Mesenchymal stem cell (in vitro differentiated cells and primary cell): ENCODE results near the gene ACSS1.

ENCODE experiments used
- DNase-seq: peaks from one replicate; pipeline ENCODE4 v3.0.0-alpha.2; 2013
- H2AFZ ChIP-seq: one replicate; pipeline ENCODE4 v1.6.1; 2013; ENCODE audit warnings: low read depth, mild to moderate bottlenecking, control low read depth, inconsistent platforms, low read length, moderate library complexity
- H2AK5ac ChIP-seq: 2 replicates; pipeline ENCODE4 v1.6.1; 2013; ENCODE audit warnings: low read length, moderate library complexity, mild to moderate bottlenecking, inconsistent platforms; ENCODE audit not compliant: severe bottlenecking
- H2BK120ac ChIP-seq: one replicate; pipeline ENCODE4 v1.6.1; 2013; ENCODE audit warnings: low read depth, mild to moderate bottlenecking, inconsistent platforms, low read length, moderate library complexity
- H2BK12ac ChIP-seq, 2 experiments: one replicate each; pipeline ENCODE4 v1.6.1; 2013; ENCODE audit warnings: inconsistent platforms in 2 of 2, low read length in 2 of 2, mild to moderate bottlenecking in 2 of 2, moderate library complexity in 2 of 2, control low read depth in 1 of 2
- H2BK15ac ChIP-seq: one replicate; pipeline ENCODE4 v1.6.1; 2013; ENCODE audit warnings: mild to moderate bottlenecking, low read depth, inconsistent platforms; ENCODE audit not compliant: poor library complexity, severe bottlenecking
- H2BK5ac ChIP-seq: 2 replicates; pipeline ENCODE4 v1.6.1; 2013; ENCODE audit warnings: low read depth, mild to moderate bottlenecking, low read length, control low read depth, inconsistent platforms; ENCODE audit not compliant: poor library complexity, severe bottlenecking
- H3K14ac ChIP-seq, 2 experiments: one replicate each; pipeline ENCODE4 v1.6.1; 2013; ENCODE audit warnings: inconsistent platforms in 2 of 2, low read length in 2 of 2, control low read depth in 1 of 2, mild to moderate bottlenecking in 1 of 2, moderate library complexity in 1 of 2
- H3K18ac ChIP-seq, 2 experiments: one replicate each; pipeline ENCODE4 v1.6.1; 2013; ENCODE audit warnings: inconsistent platforms in 2 of 2, low read length in 2 of 2, control low read depth in 1 of 2, low read depth in 1 of 2, mild to moderate bottlenecking in 1 of 2
- H3K23ac ChIP-seq, 2 experiments: one replicate each; pipeline ENCODE4 v1.6.1; 2013; ENCODE audit warnings: inconsistent platforms in 2 of 2, low read length in 2 of 2, mild to moderate bottlenecking in 2 of 2, moderate library complexity in 2 of 2, control low read depth in 1 of 2
- H3K27ac ChIP-seq: 2 replicates; pipeline ENCODE4 v1.5.1; 2013; ENCODE audit warnings: mild to moderate bottlenecking, moderate library complexity, low read length, control low read depth, inconsistent platforms; ENCODE audit not compliant: poor library complexity, severe bottlenecking
- H3K27me3 ChIP-seq, 2 experiments: 2 replicates each; pipeline versions ENCODE4 v1.6.1 to v1.7.0; 2013; ENCODE audit warnings: low read length in 2 of 2, mild to moderate bottlenecking in 2 of 2, moderate library complexity in 2 of 2, control low read depth in 1 of 2, inconsistent platforms in 1 of 2; ENCODE audit not compliant: control insufficient read depth in 1 of 2, insufficient read depth in 1 of 2
- H3K36me3 ChIP-seq, 2 experiments: 2 replicates each; pipeline versions ENCODE4 v1.6.1 to v1.7.0; 2013; ENCODE audit warnings: low read length in 2 of 2, control low read depth in 1 of 2, inconsistent platforms in 1 of 2, low read depth in 1 of 2, mild to moderate bottlenecking in 1 of 2; ENCODE audit not compliant: insufficient read depth in 2 of 2, control insufficient read depth in 1 of 2
- H3K4ac ChIP-seq, 2 experiments: one replicate each; pipeline ENCODE4 v1.6.1; 2013; ENCODE audit warnings: inconsistent platforms in 2 of 2, low read length in 2 of 2, mild to moderate bottlenecking in 2 of 2, moderate library complexity in 2 of 2, control low read depth in 1 of 2, low read depth in 1 of 2
- H3K4me1 ChIP-seq: 2 replicates; pipeline ENCODE4 v1.6.1; 2013; ENCODE audit warnings: low read depth, low read length, control low read depth; ENCODE audit not compliant: control insufficient read depth, insufficient read depth
- H3K4me2 ChIP-seq: 2 replicates; pipeline ENCODE4 v1.6.1; 2013; ENCODE audit warnings: low read length, mild to moderate bottlenecking, inconsistent platforms; ENCODE audit not compliant: poor library complexity, severe bottlenecking
- H3K4me3 ChIP-seq, 2 experiments: 2 replicates each; pipeline versions ENCODE4 v1.5.1 to v1.7.0; 2013; ENCODE audit warnings: low read length in 2 of 2, mild to moderate bottlenecking in 2 of 2, control low read depth in 1 of 2, low read depth in 1 of 2; ENCODE audit not compliant: insufficient read depth in 1 of 2
- H3K79me1 ChIP-seq: replicated peaks from 2 replicates; pipeline ENCODE4 v1.6.1; 2013; ENCODE audit warnings: mild to moderate bottlenecking, control low read depth, low read length, inconsistent platforms; ENCODE audit not compliant: poor library complexity, severe bottlenecking
- H3K9ac ChIP-seq: 2 replicates; pipeline ENCODE4 v1.7.0; 2013; ENCODE audit warnings: mild to moderate bottlenecking, low read length, moderate library complexity
- H3K9me3 ChIP-seq: 2 replicates; pipeline ENCODE4 v1.7.0; 2013; ENCODE audit warnings: mild to moderate bottlenecking, low read length; ENCODE audit not compliant: control insufficient read depth
- H4K8ac ChIP-seq: one replicate; pipeline ENCODE4 v1.6.1; 2013; ENCODE audit warnings: inconsistent platforms, mild to moderate bottlenecking, low read length, moderate library complexity
- H4K91ac ChIP-seq: one replicate; pipeline ENCODE4 v1.6.1; 2013; ENCODE audit warnings: mild to moderate bottlenecking, low read length, inconsistent platforms
- WGBS: methylation state at CpG from one replicate; pipeline ENCODE4 v1.1.7; 2013; ENCODE audit warnings: mixed read lengths; 5-methylcytosine and 5-hydroxymethylcytosine counted together

ACSS1 gene

DNA sequence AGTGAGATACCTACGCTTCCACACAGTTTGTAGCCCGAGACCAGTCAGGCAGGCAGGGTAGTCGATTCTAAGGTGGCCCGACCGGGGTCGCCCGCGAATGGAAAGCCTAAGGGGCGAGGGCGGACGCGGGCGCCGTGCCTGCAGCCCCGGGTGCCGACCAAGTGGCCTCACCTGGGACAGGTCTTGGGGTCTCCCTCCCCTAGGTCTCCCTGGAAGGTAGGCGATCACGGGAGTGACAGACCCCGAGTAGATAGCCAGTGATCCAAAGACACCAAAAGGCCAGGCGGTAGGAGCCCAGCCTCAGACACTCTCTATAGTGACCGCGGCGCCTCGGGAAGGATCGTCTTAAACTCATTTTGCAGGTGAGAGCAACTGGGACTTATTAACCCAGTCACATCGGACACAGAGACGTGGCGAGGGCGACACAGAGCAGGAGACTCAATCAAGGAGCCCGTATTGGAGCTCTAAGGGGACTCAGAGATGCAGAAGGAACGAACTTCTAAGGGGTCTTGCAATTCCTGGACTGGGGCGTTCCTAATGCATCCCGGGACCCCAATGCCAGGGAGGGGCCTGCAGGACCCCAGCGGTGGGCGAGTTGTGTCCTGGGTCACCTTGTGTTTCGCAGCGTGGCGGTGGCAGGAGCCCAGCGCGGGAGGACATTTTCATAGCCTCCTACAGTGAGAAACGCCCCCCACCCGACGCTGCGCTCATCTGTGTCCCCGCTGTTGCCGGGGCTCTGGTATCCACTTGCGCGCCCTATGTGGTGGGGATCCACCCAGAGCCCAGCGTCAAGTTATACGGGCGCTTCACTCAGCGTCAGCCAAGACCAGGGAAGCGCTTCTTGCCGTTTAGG, 26.1 kb upstream of the ACSS1 start:
- H3K14ac ChIP-seq: no peak overlapping the region
- peaks cover 12% of the 10 kb centered on the region for H3K4me1 ChIP-seq
- no peak overlapping the region for H3K23ac ChIP-seq
- WGBS: 15% methylated on average over 54 of the region's 54 CpGs
- H3K27ac ChIP-seq: no peak overlapping the region
- H3K4ac ChIP-seq: no peak overlapping the region
- peak overlapping the region in 1 of 2 experiments; percentile 53 for H3K4me3 ChIP-seq
- no peak overlapping the region for H2BK5ac ChIP-seq
- peaks cover 92 to 99% of the 10 kb centered on the region in 2 experiments for H3K27me3 ChIP-seq
- no peak for DNase-seq
- H4K91ac ChIP-seq: no peak overlapping the region
- H2BK15ac ChIP-seq: no peak overlapping the region
- no peaks in the 10 kb centered on the region for H3K9me3 ChIP-seq
- no peak overlapping the region for H4K8ac ChIP-seq
- no peaks in the 10 kb centered on the region for H3K79me1 ChIP-seq
- no peak overlapping the region for H2BK12ac ChIP-seq
- no peak overlapping the region for H2AFZ ChIP-seq
- H3K18ac ChIP-seq: no peak overlapping the region
- H3K36me3 ChIP-seq: no peaks in the 10 kb centered on the region
- no peak overlapping the region for H3K4me2 ChIP-seq
- H2BK120ac ChIP-seq: no peak overlapping the region
- no peak overlapping the region for H3K9ac ChIP-seq
- no peak overlapping the region for H2AK5ac ChIP-seq

DNA sequence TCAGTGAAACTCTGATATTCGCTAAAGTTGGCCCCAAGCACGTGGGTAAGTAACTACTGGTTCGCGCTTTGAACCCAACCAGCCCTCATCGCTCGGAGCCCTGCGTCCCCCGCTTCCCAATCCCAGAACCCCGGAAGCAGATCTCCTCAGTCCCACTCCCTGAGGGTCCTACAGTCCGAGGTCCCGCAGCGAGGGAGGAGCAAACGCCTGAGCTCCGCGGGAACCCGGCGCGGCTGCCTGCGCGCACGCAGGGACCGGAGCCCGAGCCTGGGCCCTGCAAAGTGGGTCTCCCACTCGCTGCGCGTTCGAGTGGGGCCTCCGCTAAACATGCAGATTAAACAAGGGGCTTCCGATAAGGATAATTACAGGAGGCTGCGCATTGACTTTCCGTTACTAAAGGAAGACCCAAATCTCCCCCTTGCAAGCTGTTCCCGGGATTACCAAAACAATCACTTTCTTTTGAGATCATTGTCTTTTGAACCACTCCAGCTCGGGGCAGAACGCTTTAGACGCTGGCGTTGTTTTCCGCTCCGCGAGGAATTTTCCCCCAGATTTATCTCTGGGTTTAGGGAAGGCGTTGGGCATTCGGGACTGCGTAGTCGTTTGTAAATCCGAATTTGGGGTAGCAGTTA, 25.3 kb upstream of the ACSS1 start:
- Histone ChIP-seq H2BK15ac (no peak overlapping the region), H2BK5ac (no peak overlapping the region), H3K36me3 (no peaks in the 10 kb centered on the region), H3K4me2 (no peak overlapping the region), H2AFZ (no peak overlapping the region), H2AK5ac (no peak overlapping the region), H3K79me1 (no peaks in the 10 kb centered on the region), H3K27me3 (peaks cover 93 to 99% of the 10 kb centered on the region in 2 experiments), H2BK12ac (no peak overlapping the region), H2BK120ac (no peak overlapping the region), H3K14ac (no peak overlapping the region), H3K23ac (no peak overlapping the region), H3K4me3 (peak overlapping the region in 1 of 2 experiments; percentile 53), H4K91ac (no peak overlapping the region), H3K27ac (no peak overlapping the region), H3K18ac (no peak overlapping the region), H4K8ac (no peak overlapping the region), H3K4me1 (peaks cover 12% of the 10 kb centered on the region), H3K9me3 (no peaks in the 10 kb centered on the region), H3K9ac (no peak overlapping the region), H3K4ac (no peak overlapping the region)
- 9% methylated on average over 44 of the region's 44 CpGs for WGBS
- no peak for DNase-seq

- no peak for DNase-seq
- H3K9me3 ChIP-seq: no peaks in the 10 kb centered on the region
Observed at GRCh38 chr20:25082498-25082873, 24.5 kb upstream of the ACSS1 start.

DNA sequence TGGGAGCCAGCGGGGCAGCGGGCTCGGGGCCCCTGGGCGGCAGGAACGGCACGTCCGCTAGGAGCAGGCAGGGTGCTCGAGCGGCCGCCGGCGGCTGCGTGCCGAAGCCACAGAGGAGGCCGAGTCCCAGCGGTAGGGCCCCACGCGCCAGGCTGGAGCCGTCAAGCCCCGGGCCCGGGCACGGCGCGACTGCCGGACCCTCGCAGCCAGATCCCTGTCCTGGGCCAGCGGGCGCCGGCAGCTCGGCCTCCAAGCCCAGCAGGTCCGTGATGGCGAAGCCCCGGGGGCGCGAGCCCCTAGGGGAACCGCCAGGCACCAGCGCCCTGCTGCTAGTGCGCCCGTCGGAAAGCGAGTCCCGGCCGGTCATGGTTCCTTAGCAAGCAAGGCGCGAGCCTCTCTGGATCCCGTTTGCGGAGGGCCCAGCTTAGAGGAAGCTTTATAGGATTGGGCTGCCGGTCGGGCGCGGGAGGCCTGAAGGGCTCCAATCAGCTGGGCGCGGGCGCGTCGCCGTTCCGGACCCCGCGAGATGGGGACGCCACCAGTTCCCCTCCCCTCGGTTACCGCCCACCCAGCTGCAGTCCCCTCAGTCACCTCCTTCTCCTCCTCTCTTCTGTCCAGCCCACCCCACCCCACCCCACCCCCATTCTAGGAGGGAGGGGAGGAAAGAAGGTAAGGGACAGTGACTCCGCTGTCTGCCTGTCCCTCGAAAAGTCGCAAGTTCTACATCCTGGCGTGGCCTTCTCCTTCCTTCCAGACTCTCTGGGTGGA, 24.0 kb upstream of the ACSS1 start, which contains the start of gene VSX1:
VSX1 (minus strand) TSS at position 412 of the 768 bp plus-strand sequence; CDS start at position 367, 45 bp downstream.
- Histone ChIP-seq H2BK12ac (no peak within 1 kb of the TSS), H2BK5ac (no peak within 1 kb of the TSS), H3K27me3 (peaks cover 92 to 98% of the 10 kb centered on the region in 2 experiments), H3K18ac (no peak within 1 kb of the TSS), H3K23ac (no peak within 1 kb of the TSS), H2AFZ (no peak within 1 kb of the TSS), H3K9ac (no peak within 1 kb of the TSS), H3K36me3 (no peaks in the 10 kb centered on the region), H3K9me3 (no peaks in the 10 kb centered on the region), H2BK15ac (no peak within 1 kb of the TSS), H3K4me1 (peaks cover 17% of the 10 kb centered on the region), H2AK5ac (no peak within 1 kb of the TSS), H2BK120ac (no peak within 1 kb of the TSS), H4K91ac (no peak within 1 kb of the TSS), H3K4ac (no peak within 1 kb of the TSS), H3K14ac (no peak within 1 kb of the TSS), H3K27ac (no peak within 1 kb of the TSS), H3K79me1 (no peaks in the 10 kb centered on the region), H3K4me3 (peak within 1 kb of the TSS in 1 of 2 experiments; percentile 15), H3K4me2 (no peak within 1 kb of the TSS), H4K8ac (no peak within 1 kb of the TSS)
- WGBS: 14% methylated on average over 46 of the region's 67 CpGs
- DNase-seq: no peak

More at GRCh38 chr20:25082498-25082873, 24.5 kb upstream of the ACSS1 start:
- Histone ChIP-seq H3K4me2 (no peak overlapping the region), H2BK15ac (no peak overlapping the region), H3K14ac (no peak overlapping the region), H4K91ac (no peak overlapping the region), H3K4ac (no peak overlapping the region), H4K8ac (no peak overlapping the region), H3K27me3 (peaks cover 92 to 98% of the 10 kb centered on the region in 2 experiments), H3K4me3 (no peak overlapping the region), H2BK12ac (no peak overlapping the region), H2AFZ (no peak overlapping the region), H3K9ac (no peak overlapping the region), H3K27ac (no peak overlapping the region), H2AK5ac (no peak overlapping the region), H3K4me1 (peaks cover 16% of the 10 kb centered on the region), H3K36me3 (no peaks in the 10 kb centered on the region), H2BK5ac (no peak overlapping the region), H2BK120ac (no peak overlapping the region), H3K23ac (no peak overlapping the region), H3K18ac (no peak overlapping the region), H3K79me1 (no peaks in the 10 kb centered on the region)
- 19% methylated on average over 9 of the region's 9 CpGs for WGBS
